ENCODE measurements around the gene ABCA4.

The ABCA4 gene

DNA sequence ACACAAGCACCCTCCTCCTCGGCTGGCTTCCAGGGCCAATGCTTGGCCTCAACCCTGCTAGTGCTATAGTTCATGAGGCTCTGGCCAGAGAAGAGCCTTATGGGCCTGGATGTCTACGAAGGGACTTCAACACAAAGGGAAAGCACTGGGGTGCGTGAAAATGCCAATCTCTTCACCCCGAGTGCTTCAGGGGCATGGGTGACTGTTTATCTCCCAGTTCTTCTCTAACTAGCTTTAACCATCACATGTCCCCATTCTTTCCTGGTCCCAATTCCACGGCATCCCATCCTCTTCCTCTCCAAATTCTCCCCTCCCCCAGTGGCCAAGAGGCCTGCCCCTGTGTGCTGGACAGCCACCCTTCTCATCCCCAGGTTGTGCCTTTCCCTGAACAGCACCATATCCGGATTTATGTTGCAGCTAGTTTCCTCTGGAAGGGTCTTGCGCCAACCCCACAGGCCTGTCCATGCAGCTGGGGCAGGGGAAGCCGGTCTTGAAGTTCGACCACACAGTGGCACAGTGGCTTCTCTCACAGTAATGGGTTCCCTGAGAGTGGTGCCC is 16.7 kb downstream of the ABCA4 start:
- TF ChIP-seq, protein P1, sequence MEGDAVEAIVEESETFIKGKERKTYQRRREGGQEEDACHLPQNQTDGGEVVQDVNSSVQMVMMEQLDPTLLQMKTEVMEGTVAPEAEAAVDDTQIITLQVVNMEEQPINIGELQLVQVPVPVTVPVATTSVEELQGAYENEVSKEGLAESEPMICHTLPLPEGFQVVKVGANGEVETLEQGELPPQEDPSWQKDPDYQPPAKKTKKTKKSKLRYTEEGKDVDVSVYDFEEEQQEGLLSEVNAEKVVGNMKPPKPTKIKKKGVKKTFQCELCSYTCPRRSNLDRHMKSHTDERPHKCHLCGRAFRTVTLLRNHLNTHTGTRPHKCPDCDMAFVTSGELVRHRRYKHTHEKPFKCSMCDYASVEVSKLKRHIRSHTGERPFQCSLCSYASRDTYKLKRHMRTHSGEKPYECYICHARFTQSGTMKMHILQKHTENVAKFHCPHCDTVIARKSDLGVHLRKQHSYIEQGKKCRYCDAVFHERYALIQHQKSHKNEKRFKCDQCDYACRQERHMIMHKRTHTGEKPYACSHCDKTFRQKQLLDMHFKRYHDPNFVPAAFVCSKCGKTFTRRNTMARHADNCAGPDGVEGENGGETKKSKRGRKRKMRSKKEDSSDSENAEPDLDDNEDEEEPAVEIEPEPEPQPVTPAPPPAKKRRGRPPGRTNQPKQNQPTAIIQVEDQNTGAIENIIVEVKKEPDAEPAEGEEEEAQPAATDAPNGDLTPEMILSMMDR (IDR thresholded peaks at IDR 0.05; ENCODE audit: borderline replicate concordance, insufficient read depth, low read depth, low read length), result no peak
- H3K4me3 ChIP-seq (ENCODE audit: low read depth, low read length), result no peak overlapping the region

DNA sequence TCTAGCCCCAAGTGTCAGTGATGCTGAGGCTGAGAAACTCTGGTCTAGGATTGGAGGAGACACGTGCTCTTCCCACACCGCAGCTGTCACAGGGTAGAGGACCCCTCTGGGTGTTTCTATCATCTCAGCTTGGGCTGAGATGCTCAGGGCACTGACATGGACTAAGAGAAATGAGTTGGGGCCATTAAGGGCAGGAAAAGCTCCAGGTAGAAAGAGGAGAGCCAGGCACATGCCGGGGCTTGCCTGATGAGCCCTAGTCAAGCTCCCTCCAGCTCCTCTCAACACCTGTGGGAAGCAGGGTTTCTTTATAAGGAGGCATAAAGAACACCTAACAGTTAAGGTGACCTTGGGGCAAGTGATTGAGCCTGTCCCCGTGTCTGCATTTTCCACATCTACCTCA is 17.3 kb downstream of the ABCA4 start:
- H3K4me3 ChIP-seq (ENCODE audit: low read depth, low read length), result no peak overlapping the region
- TF ChIP-seq, protein P1 (IDR thresholded peaks at IDR 0.05; ENCODE audit: borderline replicate concordance, insufficient read depth, low read depth, low read length), result no peak

DNA sequence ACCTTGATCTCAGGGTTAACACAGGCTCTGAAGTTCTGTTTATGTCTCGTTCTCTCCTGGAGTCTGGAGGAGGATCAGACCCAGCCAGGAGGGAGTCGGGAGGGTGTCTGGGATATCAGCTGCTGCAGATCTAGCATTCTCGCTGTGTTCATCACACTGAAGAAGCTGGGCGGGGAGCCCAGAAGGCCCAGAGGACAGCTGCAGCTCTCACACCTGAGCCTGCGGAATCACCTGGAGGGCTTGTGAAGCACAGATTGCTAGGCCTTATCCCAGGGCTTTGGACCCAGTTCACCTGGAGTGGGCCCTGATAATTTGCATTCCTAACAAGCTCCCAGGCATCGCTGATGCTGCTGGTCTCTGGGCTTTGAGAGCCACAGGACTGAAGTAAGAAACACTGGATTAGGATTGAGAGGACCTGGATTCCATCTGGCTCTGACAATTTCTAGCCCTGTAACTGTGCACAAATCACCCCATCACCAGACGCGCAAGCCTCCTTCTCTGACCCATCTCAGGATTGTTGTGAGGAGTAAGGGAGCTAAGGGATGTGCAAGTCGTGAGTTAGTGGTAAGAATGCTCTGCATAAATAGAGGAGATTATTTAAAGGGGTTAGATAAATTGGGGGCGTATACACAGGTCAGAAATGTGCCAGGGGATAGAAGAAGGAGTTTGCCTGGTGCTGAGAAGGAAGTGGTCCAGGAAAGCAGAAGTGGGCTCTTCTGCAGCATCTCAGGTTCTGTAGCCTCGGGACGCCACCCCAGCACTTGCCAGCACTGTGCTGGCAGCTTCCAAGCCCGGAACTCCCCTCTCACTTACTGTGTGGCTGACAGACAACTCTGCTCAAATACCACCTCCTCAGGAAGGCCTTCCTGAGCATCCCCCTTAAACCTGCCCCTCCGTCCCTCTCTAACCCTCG is 19.1 kb downstream of the ABCA4 start:
- no peak overlapping the region for H3K4me3 ChIP-seq (ENCODE audit: low read depth, low read length)
- TF ChIP-seq, protein P1 (IDR thresholded peaks at IDR 0.05; ENCODE audit: borderline replicate concordance, insufficient read depth, low read depth, low read length), result no peak

DNA sequence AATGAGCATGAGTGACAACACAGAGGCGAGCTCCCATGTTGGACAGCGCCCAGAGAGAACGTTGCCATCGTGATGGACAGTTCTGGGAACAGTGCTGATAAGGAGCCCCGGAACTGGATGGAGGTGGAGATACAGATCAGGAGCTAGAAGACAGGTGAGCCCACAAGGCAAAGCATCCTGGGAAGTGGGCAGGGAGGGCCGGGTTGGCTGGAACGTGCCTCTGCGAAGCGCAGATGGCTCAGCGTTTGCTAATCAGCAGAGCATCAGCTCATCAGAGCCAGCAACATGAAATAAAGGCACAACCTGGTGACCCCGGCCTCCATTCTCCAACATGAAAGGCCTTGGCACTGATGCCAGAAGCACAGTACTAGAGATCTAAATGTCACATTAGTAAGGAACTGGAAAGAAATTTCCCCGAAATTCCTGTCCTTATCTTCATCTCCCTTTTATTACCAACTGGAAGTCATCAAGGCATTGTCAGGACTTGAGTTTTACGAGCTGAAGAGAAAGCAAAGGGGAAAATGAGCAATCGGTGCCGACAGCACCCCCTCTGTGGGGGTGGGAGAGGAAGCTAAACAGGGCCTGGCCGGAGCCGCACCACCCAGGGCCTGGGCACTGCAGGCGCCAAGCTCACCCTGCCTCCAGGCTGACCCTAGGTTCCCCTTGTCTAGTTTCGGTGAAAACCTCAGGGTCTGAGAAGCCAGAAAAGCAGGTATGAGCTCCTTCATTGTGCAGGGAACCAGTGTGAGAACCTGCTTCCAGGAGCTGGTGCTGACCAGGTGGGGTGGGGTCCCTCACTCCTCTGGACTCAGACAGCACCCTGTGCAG is 19.9 kb downstream of the ABCA4 start:
- TF ChIP-seq, protein P1 (IDR thresholded peaks at IDR 0.05; ENCODE audit: borderline replicate concordance, insufficient read depth, low read depth, low read length), result no peak
- H3K4me3 ChIP-seq (ENCODE audit: low read depth, low read length), result no peak overlapping the region

DNA sequence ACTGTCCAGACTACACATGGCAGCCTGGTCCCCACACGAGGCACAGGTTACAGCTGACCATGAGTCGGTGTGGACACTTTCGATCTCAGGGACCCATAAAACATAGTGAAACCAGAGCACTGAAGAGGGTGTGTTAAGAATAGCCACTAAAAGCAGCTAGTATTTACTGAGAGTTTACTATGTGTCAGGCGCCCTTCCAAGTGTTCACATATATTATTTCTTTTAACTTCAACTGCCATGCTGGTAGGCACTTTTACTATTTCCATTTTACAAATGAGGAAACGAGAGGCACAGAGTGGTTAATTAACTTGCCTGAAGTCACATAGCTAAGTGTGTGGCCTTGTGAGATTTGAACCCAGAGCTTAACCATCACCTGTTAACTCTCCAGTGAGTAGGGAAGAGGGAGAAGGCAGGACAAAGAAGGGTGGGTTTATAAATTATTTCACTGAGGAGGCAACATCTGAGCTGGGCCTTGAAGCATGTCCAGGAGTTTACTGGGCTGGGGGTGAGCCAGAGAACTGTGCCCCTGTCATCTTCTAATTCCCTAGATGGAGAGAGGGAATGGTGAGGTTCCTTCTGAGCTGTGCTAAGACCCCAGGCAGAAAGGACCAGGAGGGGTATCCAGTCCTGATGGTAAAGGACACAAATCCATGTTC is 20.7 kb downstream of the ABCA4 start:
- TF ChIP-seq, protein P1 (IDR thresholded peaks at IDR 0.05; ENCODE audit: borderline replicate concordance, insufficient read depth, low read depth, low read length), result no peak
- no peak overlapping the region for H3K4me3 ChIP-seq (ENCODE audit: low read depth, low read length)

DNA sequence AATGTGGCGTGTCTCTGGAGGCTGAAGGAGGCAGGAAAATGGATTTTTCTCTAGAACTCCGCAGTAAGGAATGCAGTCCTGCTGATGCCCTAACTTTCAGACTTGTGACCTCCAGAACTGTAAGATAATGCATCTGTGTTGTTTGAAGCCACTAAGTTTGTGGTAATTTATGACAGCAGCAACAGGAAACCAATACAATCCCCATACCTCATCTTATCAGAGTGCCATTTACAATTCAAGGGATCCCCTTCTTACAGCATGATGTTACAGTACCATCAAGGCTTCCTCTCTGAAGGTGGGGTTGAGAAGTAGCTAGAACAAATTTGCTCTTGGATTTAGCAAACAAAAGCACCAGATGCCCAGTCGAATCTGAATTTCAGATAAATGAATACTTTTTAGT is 21.6 kb downstream of the ABCA4 start:
- H3K4me3 ChIP-seq (ENCODE audit: low read depth, low read length), result no peak overlapping the region
- TF ChIP-seq, protein P1 (IDR thresholded peaks at IDR 0.05; ENCODE audit: borderline replicate concordance, insufficient read depth, low read depth, low read length), result no peak
